ENCODE measurements around the gene ESYT3.

DNA sequence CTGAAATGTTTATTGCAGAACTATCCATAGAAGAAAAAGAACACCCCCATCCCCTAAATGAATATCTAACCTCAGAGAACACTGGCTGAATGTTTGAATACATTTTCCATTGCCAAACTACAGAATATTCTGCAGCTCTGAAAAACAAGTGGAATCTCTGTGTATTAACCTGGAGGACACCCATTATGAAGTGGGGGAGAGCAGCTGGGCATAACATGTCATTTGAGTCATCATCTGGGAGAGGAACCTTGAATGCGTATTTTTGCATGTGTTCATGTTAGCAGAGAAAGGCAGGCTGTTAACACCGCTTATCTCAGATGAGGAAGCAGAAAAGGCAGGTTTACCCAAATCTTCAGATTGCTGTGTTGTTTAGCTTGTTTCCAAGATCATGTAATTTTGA is 31.5 kb downstream of the ESYT3 start:
- TF ChIP-seq CTCF (IDR thresholded peaks at IDR 0.05) (no peak), POLR2A (IDR thresholded peaks at IDR 0.05) (no peak)
